ENCODE measurements around the gene DUSP1. TPM values are rescaled to one million over a fixed set of nuclear protein-coding genes. Genes with fewer than 3 reads are reported as not detected.

DUSP1 gene
- total RNA-seq, 4 donors from 2014 or later, result 488 to 965 (median 649) TPM

- no peak for ATAC-seq
- Histone ChIP-seq H3K4me3 (no peak overlapping the region), H3K27me3 (no peaks in the 10 kb centered on the region), H3K27ac (peak overlapping the region; percentile 48 to 93 (median 88)), H3K9me3 (no peaks in the 10 kb centered on the region), H3K36me3 (no peaks in the 10 kb centered on the region), H3K4me1 (peaks cover 7 to 79% (median 12%) of the 10 kb centered on the region in 3 donors)
- TF ChIP-seq CTCF (IDR thresholded peaks at IDR 0.05) (no peak), POLR2AphosphoS5 (IDR thresholded peaks at IDR 0.05) (no peak), POLR2A (IDR thresholded peaks at IDR 0.05) (no peak)
- WGBS, 2 donors (ENCODE audit: low coverage in 1 of 2), result 75 to 100% methylated on average over 1 to 2 of the region's 3 CpGs
These were observed 25.2 kb downstream of the DUSP1 start for GRCh38 chr5:172745838-172746237.

- ATAC-seq, result no peak
- Histone ChIP-seq H3K27me3 (no peaks in the 10 kb centered on the region), H3K9me3 (no peaks in the 10 kb centered on the region), H3K36me3 (no peaks in the 10 kb centered on the region), H3K4me3 (no peak overlapping the region), H3K27ac (peak overlapping the region in 3 of 4 donors; percentile 87 to 93 (median 88)), H3K4me1 (peaks cover 7 to 79% (median 13%) of the 10 kb centered on the region in 3 donors)
- 80 to 84% methylated on average over 2 to 8 of the region's 8 CpGs for WGBS, 2 donors (ENCODE audit: low coverage in 1 of 2)
- no peak for TF ChIP-seq CTCF (IDR thresholded peaks at IDR 0.05)
- no peak for TF ChIP-seq POLR2AphosphoS5 (IDR thresholded peaks at IDR 0.05)
- TF ChIP-seq POLR2A (IDR thresholded peaks at IDR 0.05), result no peak
- no peak for TF ChIP-seq EP300 (IDR thresholded peaks at IDR 0.05)
These were observed 25.6 kb downstream of the DUSP1 start for GRCh38 chr5:172745406-172745805.

GRCh38 chr5:172744123-172745104 lies 26.6 kb downstream of the DUSP1 start:
- no peaks in the 10 kb centered on the region for H3K36me3 ChIP-seq
- no peaks in the 10 kb centered on the region for H3K9me3 ChIP-seq
- no peaks in the 10 kb centered on the region for H3K27me3 ChIP-seq
- H3K27ac ChIP-seq, result peak overlapping the region in 3 of 4 donors; percentile 6 to 97 (median 89)
- no peak overlapping the region for H3K4me3 ChIP-seq
- H3K4me1 ChIP-seq, result peaks cover 5 to 79% (median 12%) of the 10 kb centered on the region in 3 donors
- ATAC-seq, result no peak
- TF ChIP-seq POLR2A (IDR thresholded peaks at IDR 0.05) (no peak), POLR2AphosphoS5 (IDR thresholded peaks at IDR 0.05) (no peak), CTCF (IDR thresholded peaks at IDR 0.05) (no peak), EP300 (IDR thresholded peaks at IDR 0.05) (no peak)
- 80 to 85% methylated on average over 4 to 6 of the region's 12 CpGs for WGBS, 2 donors (ENCODE audit: low coverage in 1 of 2)

- WGBS, 2 donors (ENCODE audit: low coverage in 1 of 2), result 66 to 82% methylated on average over 5 to 6 of the region's 7 CpGs
- peaks cover 0 to 69% (median 12%) of the 10 kb centered on the region in 3 donors for H3K4me1 ChIP-seq
- ATAC-seq, result no peak
- TF ChIP-seq POLR2A (IDR thresholded peaks at IDR 0.05), result no peak
- no peak for TF ChIP-seq CTCF (IDR thresholded peaks at IDR 0.05)
- H3K36me3 ChIP-seq, result no peaks in the 10 kb centered on the region
- no peaks in the 10 kb centered on the region for H3K27me3 ChIP-seq
- peak overlapping the region; percentile 6 to 97 (median 90) for H3K27ac ChIP-seq
- H3K9me3 ChIP-seq, result no peaks in the 10 kb centered on the region
- no peak overlapping the region for H3K4me3 ChIP-seq
These were observed 27.7 kb downstream of the DUSP1 start for GRCh38 chr5:172743112-172743959.

Data from gastroesophageal sphincter (tissue), 4 donors.